Gastroesophageal sphincter (tissue), 3 donors: ENCODE results near the gene PTPRZ1.

Source experiments
- CTCF ChIP-seq, 4 experiments: fragments of 200-600 bp in 2 of 4; fragments of 450-650 bp in 2 of 4; sonication (generic) in 1 of 4; IDR thresholded peaks; one replicate each; pipeline ENCODE4 v1.5.1; 2017 to 2019; ENCODE audit warnings: antibody characterized with exemption in 4 of 4, mild to moderate bottlenecking in 2 of 4, moderate library complexity in 2 of 4
- POLR2A ChIP-seq, 2 donors: fragments of 450-650 bp; IDR thresholded peaks; one replicate each; pipeline ENCODE4 v1.6.1; 2017; ENCODE audit warnings: antibody characterized with exemption in 2 of 2, mild to moderate bottlenecking in 2 of 2, moderate library complexity in 1 of 2

GRCh38 chr7:122095642-122096041, 222.7 kb downstream of the PTPRZ1 start:
- TF ChIP-seq CTCF (IDR thresholded peaks at IDR 0.05) = no peak
- TF ChIP-seq POLR2A (IDR thresholded peaks at IDR 0.05) = no peak
